ENCODE data around the gene DHX32.

GRCh38 chr10:125823663-125824251 lies 57.3 kb downstream of the DHX32 start:
- TF ChIP-seq POLR2A (IDR thresholded peaks at IDR 0.05; ENCODE audit: low read depth, low read length) (no peak), TAF1 (IDR thresholded peaks at IDR 0.05; ENCODE audit: low read depth, low read length) (no peak)

All from GM12891 (cell line).